Testis (tissue), 3 donors: ENCODE data around the gene BICC1. TPM values are rescaled to one million over a fixed set of nuclear protein-coding genes. Genes with fewer than 3 reads are reported as not detected.
A peak's percentile ranks its signal among the peaks of the same experiment; 100 is the strongest.

ENCODE experiments used
- DNase-seq: peaks from one replicate; pipeline ENCODE4 v3.0.0-alpha.2; 2019
- H3K27ac ChIP-seq, 2 donors: fragments of 200-600 bp; sonication (generic); one replicate each; pipeline ENCODE4 v1.5.1; 2019
- H3K27me3 ChIP-seq: fragments of 200-600 bp; sonication (generic); one replicate; pipeline ENCODE4 v1.5.1; 2019
- H3K36me3 ChIP-seq: fragments of 200-600 bp; sonication (generic); one replicate; pipeline ENCODE4 v1.5.1; 2017; ENCODE audit warnings: low read depth; ENCODE audit errors: missing control alignments
- H3K4me1 ChIP-seq: fragments of 200-600 bp; sonication (generic); one replicate; pipeline ENCODE4 v1.5.1; 2019
- H3K4me3 ChIP-seq, 2 donors: fragments of 200-600 bp; sonication (generic); one replicate each; pipeline ENCODE4 v1.5.1; 2017 to 2019
- H3K9me3 ChIP-seq: fragments of 200-600 bp; sonication (generic); one replicate; pipeline ENCODE4 v1.5.1; 2017
- POLR2A ChIP-seq: fragments of 450-650 bp; IDR thresholded peaks from one replicate; pipeline ENCODE4 v1.6.1; 2017; ENCODE audit warnings: antibody characterized with exemption, mild to moderate bottlenecking, moderate library complexity
- WGBS, 2 donors: methylation state at CpG; one replicate each; pipeline ENCODE4 v1.1.5; 2018; 5-methylcytosine and 5-hydroxymethylcytosine counted together
- intact Hi-C: fragments of 100-400 bp; cut with DNase I; formaldehyde crosslinking; loops from one replicate; pipeline ENCODE4 v1.15.1; 2023; ENCODE audit warnings: low total_unique reads
- polyA plus RNA-seq: library from polyadenylated mRNA; stranded (reverse); fragments of 350-450 nt; fragmentation: Illumina TruSeq; extraction: RNeasy Lipid Tissue Mini Kit (QIAGEN cat#74804); gene quantifications from one replicate; pipeline ENCODE4 v1.2.3, GENCODE V29; 2014; ENCODE audit warnings: low read depth, low replicate concordance; ENCODE audit not compliant: insufficient read depth
- total RNA-seq, 2 donors: library from RNA; depleted of rRNA; stranded (reverse); fragments of >200 nt; gene quantifications; one replicate each; pipeline ENCODE4 v1.2.3, GENCODE V29; 2016
- TF ChIP-seq, protein P1 (sequence below), 3 experiments: fragments of 450-650 bp in 2 of 3; fragments of 200-600 bp in 1 of 3; sonication (generic) in 1 of 3; IDR thresholded peaks; one replicate each; pipeline ENCODE4 v1.5.1; 2016 to 2019; ENCODE audit warnings: antibody characterized with exemption in 3 of 3, mild to moderate bottlenecking in 2 of 3, moderate library complexity in 1 of 3

The BICC1 gene
- total and polyA plus RNA-seq, 3 donors from 2014 or later = 8.7 to 14.1 (median 10.0) TPM

DNA sequence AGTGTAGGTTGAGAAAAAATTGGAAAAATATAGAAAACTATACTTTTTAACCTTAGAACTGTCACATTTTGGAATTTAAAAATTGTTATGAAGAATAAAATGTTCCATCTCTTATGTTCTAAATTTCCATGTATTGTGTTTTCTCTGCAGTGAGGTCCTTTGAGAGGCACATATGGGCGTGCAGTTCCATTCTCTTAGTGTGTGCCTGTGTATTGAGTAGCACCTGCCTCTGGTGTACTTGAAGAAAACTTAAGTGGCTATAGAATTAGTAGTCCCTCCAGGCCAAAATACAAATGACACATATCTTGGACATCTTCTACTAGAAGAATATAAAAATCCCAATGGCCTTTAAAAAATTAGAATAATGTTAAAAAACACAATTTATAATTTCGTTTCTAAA is 149.2 kb downstream of the BICC1 start:
- H3K27me3 ChIP-seq = no peaks in the 10 kb centered on the region
- no peak for TF ChIP-seq POLR2A
- TF ChIP-seq, protein P1, sequence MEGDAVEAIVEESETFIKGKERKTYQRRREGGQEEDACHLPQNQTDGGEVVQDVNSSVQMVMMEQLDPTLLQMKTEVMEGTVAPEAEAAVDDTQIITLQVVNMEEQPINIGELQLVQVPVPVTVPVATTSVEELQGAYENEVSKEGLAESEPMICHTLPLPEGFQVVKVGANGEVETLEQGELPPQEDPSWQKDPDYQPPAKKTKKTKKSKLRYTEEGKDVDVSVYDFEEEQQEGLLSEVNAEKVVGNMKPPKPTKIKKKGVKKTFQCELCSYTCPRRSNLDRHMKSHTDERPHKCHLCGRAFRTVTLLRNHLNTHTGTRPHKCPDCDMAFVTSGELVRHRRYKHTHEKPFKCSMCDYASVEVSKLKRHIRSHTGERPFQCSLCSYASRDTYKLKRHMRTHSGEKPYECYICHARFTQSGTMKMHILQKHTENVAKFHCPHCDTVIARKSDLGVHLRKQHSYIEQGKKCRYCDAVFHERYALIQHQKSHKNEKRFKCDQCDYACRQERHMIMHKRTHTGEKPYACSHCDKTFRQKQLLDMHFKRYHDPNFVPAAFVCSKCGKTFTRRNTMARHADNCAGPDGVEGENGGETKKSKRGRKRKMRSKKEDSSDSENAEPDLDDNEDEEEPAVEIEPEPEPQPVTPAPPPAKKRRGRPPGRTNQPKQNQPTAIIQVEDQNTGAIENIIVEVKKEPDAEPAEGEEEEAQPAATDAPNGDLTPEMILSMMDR (IDR thresholded peaks at IDR 0.05) = no peak
- no peak overlapping the region for H3K27ac ChIP-seq
- no peaks in the 10 kb centered on the region for H3K9me3 ChIP-seq
- H3K4me3 ChIP-seq = no peak overlapping the region
- no peak for DNase-seq
- peaks cover 2% of the 10 kb centered on the region for H3K4me1 ChIP-seq
- intact Hi-C loops = no loop called here
- H3K36me3 ChIP-seq = no peaks in the 10 kb centered on the region
- WGBS, 2 donors = 41% methylated on average over 2 of the region's 2 CpGs

DNA sequence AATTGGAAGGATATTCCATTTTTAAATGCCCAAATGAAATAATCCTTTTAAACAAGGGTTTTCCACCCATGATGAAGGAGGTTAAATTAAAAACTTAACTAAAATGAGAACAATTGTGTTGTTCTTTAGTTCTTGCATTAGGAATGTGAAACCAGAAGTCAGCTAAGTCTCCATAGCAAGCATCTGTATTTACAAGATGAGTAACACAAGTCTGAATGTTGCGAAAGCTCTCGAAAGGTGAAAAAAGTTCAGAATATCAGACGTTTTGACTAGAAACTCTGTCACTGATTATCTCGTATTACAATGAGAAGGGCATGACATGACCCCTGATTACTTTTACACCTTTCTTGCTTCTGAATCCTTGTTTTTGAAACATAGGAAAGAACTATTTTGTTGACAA is 149.6 kb downstream of the BICC1 start:
- intact Hi-C loops = no loop called here
- WGBS, 2 donors = 62 to 70% methylated on average over 4 of the region's 4 CpGs
- TF ChIP-seq, protein P1 (IDR thresholded peaks at IDR 0.05) = no peak
- TF ChIP-seq POLR2A = no peak
- no peak overlapping the region for H3K4me3 ChIP-seq
- no peaks in the 10 kb centered on the region for H3K36me3 ChIP-seq
- H3K27me3 ChIP-seq = no peaks in the 10 kb centered on the region
- H3K27ac ChIP-seq = no peak overlapping the region
- H3K9me3 ChIP-seq = no peaks in the 10 kb centered on the region
- DNase-seq = no peak
- H3K4me1 ChIP-seq = peaks cover 2% of the 10 kb centered on the region

DNA sequence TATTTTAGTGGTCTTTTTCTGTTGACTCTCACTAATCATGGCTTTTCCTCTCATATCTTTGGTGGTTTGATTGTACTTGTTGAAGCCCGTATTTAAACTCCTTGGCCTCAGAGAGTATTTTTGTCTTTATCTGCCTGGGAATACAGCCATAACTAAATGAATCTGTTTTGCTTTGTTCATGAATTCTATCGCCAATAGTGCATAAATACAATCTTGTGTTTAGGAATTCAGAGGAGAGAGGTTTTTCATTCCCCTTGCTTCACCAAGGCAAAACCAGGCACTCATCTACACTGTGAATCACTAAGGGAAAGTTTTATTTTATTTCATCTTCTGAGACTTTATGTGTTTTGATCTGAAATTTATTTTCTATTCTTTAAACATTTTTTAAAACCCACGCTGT is 152.7 kb downstream of the BICC1 start:
- Histone ChIP-seq H3K9me3 (no peaks in the 10 kb centered on the region), H3K27ac (peak overlapping the region in 1 of 2 donors; percentile 16), H3K27me3 (no peaks in the 10 kb centered on the region), H3K4me1 (peaks cover 2% of the 10 kb centered on the region), H3K4me3 (no peak overlapping the region), H3K36me3 (no peaks in the 10 kb centered on the region)
- no peak for DNase-seq
- TF ChIP-seq, protein P1 (IDR thresholded peaks at IDR 0.05) = no peak
- intact Hi-C loops = no loop called here
- WGBS, 2 donors = 37 to 42% methylated on average over 3 of the region's 3 CpGs

DNA sequence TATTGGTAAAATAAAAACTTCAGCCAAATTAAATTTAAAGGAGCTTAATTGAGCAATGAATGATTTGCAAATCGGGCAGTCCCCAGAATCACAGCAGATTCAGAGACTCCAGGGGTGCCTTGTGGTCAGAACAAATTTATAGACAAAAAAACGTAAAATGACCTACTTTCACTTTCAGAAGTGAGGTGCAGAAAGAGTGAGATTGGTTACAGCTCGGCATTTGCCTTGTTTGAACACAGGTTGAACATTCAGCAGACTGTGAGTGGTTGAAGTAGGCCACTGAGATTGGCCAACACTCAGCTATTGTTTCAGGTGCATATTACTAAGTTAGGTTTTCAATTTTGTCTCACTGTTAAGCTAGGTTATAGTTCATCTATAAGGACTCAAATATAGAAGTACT is 153.4 kb downstream of the BICC1 start:
- TF ChIP-seq POLR2A = no peak
- TF ChIP-seq, protein P1 (IDR thresholded peaks at IDR 0.05) = no peak
- intact Hi-C loops = no loop called here
- peak overlapping the region in 1 of 2 donors; percentile 16 for H3K27ac ChIP-seq
- H3K36me3 ChIP-seq = no peaks in the 10 kb centered on the region
- no peak for DNase-seq
- H3K9me3 ChIP-seq = no peaks in the 10 kb centered on the region
- H3K27me3 ChIP-seq = no peaks in the 10 kb centered on the region
- H3K4me3 ChIP-seq = no peak overlapping the region
- 34 to 61% methylated on average over 3 of the region's 3 CpGs for WGBS, 2 donors
- H3K4me1 ChIP-seq = no peaks in the 10 kb centered on the region

DNA sequence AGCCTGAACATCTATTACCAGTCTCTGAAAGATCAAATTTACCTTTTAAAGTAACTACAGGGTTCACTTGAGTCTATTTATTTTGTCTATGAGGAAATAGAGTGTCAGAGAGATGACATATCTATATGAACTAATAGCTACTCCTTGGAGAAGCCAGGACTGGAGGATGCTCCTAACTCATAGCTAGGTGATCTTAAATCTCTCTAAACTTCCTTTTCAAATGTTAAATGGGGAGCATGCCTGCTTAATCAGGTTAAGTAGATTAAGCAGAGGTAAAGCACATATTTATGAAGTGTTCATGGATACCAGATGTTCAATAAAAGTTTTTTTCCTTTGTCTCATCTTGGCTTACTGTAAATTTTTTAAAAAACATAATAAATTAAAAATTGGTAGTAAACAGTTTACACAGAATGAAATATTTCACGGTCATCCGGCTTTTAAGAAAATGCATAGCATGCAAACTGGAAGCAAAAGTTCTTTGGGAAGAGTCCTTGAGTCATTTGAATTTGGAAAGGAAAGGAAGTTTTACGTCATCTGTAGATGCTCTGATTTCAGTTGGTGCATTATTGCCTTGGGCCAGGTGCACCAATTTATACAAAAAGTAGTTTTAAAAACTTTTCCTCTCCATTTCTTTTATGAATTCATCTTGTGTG is 155.1 kb downstream of the BICC1 start:
- Histone ChIP-seq H3K27me3 (no peaks in the 10 kb centered on the region), H3K9me3 (no peaks in the 10 kb centered on the region), H3K36me3 (no peaks in the 10 kb centered on the region), H3K27ac (peak overlapping the region in 1 of 2 donors; percentile 54), H3K4me3 (no peak overlapping the region), H3K4me1 (no peaks in the 10 kb centered on the region)
- intact Hi-C loops = no loop called here
- no peak for DNase-seq
- WGBS, 2 donors = 65 to 70% methylated on average over 3 of the region's 3 CpGs
- TF ChIP-seq, protein P1 (IDR thresholded peaks at IDR 0.05) = no peak
- TF ChIP-seq POLR2A = no peak
